Keratinocyte (primary cell): Measurements from ENCODE around the gene CREB3L1.

Experiments used
- EZH2 ChIP-seq: IDR thresholded peaks from one replicate; pipeline ENCODE4 v1.6.1; 2012; ENCODE audit warnings: inconsistent platforms, mild to moderate bottlenecking, low read length, moderate library complexity
- TF ChIP-seq, protein P1 (sequence below), 3 experiments: IDR thresholded peaks in 1 of 3; conservative IDR thresholded peaks in 1 of 3; optimal IDR thresholded peaks in 1 of 3; 2 replicates in 2 of 3; 3 replicates in 1 of 3; pipeline versions ENCODE3 to v1.5.1; 2011; ENCODE audit warnings: low read length in 3 of 3, mild to moderate bottlenecking in 3 of 3, moderate library complexity in 2 of 3, control low read depth in 1 of 3, inconsistent platforms in 1 of 3; ENCODE audit not compliant: insufficient read depth in 2 of 3; ENCODE audit errors: extremely low read depth in 1 of 3

DNA sequence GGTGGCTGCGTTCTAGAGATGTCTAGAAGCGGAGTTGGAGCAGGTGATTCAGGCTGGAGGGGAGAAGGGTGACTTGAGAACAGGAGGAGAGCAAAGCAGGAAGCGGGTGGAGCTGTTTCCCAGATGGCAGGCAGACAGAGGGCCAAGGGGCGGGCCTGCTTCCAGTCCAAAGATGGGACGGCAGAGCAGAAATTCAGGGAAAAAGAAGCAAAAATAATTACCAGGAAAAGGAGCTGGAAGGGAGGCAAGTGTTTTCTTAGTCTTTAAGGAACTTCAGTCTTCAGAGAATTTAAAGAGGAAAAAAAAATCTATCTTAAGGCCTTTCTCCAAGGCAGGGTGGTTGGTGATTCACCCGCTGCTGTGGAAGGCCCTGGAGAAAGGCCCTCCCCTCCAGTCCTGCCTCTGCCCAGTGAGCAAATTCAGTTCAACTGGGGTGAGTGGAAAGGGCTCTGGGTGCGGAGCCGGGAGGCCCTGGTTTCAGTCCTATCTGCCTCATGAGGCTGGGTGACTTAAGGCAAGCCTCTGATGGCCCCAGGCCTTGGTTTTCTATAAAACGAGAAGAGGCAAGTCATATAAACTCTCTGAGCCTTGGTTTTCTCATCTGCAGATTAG, 4.5 kb upstream of the CREB3L1 start:
- no peak for TF ChIP-seq EZH2
- TF ChIP-seq, protein P1, sequence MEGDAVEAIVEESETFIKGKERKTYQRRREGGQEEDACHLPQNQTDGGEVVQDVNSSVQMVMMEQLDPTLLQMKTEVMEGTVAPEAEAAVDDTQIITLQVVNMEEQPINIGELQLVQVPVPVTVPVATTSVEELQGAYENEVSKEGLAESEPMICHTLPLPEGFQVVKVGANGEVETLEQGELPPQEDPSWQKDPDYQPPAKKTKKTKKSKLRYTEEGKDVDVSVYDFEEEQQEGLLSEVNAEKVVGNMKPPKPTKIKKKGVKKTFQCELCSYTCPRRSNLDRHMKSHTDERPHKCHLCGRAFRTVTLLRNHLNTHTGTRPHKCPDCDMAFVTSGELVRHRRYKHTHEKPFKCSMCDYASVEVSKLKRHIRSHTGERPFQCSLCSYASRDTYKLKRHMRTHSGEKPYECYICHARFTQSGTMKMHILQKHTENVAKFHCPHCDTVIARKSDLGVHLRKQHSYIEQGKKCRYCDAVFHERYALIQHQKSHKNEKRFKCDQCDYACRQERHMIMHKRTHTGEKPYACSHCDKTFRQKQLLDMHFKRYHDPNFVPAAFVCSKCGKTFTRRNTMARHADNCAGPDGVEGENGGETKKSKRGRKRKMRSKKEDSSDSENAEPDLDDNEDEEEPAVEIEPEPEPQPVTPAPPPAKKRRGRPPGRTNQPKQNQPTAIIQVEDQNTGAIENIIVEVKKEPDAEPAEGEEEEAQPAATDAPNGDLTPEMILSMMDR (optimal IDR thresholded peaks at IDR 0.05 in 1 of 3, IDR thresholded peaks at IDR 0.05 in 1 of 3, conservative IDR thresholded peaks at IDR 0.05 in 1 of 3; ENCODE audit: extremely low read depth in 1 of 3, insufficient read depth in 2 of 3, low read length in 3 of 3), result no peak
